HG03196 (cell line): ENCODE results near the gene LRRC4C.
A peak's percentile ranks its signal among the peaks of the same experiment; 100 is the strongest.

Source experiments
- ATAC-seq: cut with Tn5 transposase; IDR thresholded peaks from one replicate; pipeline ENCODE4 v1.9.1; 2021; ENCODE audit not compliant: unreplicated experiment

The LRRC4C gene

DNA sequence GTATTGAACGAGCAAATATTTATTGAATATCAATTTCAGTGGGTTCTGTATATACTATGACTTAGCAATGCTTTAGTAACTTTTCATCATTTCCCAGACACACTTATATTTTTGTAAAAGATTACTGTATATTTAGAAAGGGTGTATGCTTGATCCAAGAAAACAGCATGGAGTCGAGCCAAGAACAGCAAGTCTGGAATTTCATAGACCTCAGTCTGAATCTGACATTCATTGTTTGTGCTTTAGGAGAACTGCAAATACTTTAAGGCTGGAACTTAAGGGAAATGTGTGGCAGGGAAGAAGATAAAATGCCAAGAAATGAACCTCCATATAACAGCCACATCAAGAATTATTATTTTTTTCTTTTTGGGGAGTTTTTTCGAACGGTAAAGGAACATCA is 1156.8 kb downstream of the LRRC4C start:
- ATAC-seq: no peak

DNA sequence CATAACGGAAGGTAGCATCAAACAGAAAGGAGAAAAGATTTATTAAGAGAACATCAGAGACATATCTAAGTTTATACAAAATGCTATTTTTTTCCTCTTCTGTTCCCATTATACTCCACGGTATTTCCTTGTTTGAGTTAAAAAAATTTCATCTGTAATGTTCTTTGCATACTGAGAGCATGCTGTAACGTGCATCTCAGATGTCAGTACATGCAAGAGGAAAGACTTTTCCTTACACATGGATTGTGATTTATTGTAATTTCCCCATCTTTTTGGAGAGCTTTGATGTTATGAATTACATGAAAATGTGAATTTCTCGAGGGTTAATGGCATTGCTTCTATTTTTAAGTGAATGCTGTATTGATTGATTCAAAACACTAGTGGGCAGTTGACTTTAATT is 1164.0 kb downstream of the LRRC4C start:
- ATAC-seq: no peak

DNA sequence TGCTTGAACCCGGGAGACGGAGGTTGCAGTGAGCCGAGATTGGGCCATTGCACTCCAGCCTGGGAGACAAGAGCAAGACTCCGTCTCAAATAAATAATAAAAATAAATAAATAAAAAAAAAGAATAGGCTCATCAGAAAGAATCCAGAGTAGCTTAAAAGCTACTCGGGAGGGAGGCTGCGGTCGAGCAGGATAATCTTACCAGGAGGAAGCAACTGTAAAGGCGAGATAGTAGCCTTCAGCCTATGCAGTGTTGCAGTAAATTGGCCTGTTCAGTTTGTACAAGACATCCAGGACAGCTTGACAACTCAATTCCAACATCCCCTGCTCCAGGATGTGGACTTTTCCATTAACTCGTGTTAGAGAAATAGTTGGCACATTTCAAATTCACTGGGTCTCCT is 1164.7 kb downstream of the LRRC4C start:
- ATAC-seq: no peak

DNA sequence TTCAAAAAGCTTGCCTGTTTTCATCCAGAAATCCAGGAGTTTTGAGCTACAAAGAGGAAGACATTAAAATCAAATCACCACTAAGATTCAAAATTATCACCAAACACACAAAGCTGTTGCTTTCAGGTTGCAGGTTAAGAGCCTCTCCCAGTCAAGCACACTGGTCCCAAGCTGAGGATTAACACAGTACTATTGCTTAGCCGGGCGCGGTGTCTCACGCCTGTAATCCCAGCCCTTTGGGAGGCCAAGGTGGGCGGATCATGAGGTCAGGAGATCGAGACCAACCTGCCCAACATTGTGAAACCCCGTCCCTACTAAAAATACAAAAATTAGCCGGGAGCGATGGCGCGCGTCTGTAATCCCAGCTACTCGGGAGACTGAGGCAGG is 1165.1 kb downstream of the LRRC4C start:
- ATAC-seq: no peak

DNA sequence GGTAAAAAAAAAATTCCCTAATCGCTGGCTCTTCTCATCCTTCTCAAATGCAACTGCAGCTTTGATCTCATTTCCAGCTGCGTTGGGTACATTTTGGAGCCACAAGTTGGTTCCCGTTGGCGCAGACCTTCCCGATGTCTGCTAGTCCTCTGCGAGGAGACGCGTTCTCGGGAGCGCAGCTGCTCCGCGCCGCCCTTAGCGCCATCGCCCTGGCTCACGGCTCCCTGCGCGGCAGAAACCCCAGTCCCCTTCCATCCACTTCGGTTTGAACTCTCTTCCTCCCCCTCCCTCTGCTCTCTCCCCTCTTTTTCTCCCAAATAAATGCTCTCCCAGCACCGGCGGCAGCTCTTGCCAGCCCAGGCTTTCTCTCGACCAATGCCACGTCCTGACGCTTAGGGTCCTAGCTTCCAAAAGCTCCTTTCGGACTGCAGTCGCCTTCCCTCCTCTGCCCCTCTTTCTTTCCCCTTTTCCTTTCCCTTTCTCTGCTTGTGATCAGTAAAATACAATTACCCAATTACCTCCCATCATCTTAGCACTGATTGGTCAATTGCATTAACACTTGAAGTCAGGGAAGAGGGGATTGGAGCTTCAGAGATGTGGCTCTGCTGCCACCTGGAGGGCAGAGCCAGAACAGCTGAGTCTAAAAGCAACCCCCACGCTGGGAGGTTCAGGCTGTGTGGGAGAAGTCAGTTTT is 1165.7 kb downstream of the LRRC4C start:
- peak; percentile 93 for ATAC-seq

DNA sequence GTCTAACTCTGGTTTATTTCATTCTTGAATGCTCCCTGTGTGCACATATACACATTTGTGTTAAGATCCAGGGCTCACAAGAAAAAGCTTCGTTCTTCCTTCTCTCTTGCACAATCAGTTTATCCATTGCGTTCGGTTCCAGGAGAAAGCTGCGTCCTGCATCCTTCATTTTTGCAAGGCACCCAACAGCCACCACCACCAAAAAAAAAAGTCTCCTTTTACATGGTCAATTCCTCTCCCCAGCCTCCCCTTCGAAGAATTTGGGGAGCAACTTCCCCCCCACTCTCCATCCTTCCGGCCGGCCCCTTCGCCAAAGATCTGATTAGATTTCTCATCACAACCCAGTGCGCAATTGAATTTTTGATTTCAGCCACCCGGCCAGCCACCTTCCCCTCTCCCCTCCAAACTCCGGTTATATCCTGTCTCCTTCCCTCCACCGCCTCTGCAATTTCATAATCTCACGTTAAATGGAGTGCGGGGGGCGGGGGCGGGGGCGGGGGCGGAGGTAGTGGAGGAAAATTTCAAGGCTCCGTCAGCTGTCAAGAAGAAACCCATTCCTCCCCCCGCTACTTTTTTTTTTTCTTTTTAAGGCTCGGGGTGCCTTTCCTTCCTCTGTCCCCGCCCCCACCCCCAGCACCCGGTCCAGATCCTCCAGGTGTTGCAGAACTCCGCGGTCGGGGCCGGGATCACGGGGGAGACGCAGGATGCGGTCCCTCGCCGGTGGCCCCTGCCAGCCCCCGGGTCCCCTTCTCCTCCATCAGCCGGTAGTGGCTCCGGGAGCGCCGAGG is 1166.5 kb downstream of the LRRC4C start:
- no peak for ATAC-seq

DNA sequence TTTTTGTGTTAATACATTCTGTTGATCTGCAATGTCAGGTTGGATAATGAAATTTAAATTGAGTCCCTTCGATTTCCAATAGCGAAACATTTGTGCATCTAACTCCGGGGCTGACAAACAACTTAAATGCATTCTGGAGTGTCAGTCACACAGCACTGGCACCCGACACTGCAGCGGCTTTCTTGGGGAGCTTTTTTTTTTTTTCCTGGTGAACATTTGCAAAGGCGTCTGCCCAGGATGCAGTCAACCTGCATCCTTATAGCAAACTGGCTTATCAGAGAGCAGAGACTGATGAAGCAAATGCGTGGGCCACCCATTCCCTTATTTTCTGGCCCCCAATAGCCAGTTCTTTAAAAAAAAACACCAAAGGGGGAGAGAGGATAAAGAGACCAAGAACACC is 1167.7 kb downstream of the LRRC4C start:
- ATAC-seq: no peak

DNA sequence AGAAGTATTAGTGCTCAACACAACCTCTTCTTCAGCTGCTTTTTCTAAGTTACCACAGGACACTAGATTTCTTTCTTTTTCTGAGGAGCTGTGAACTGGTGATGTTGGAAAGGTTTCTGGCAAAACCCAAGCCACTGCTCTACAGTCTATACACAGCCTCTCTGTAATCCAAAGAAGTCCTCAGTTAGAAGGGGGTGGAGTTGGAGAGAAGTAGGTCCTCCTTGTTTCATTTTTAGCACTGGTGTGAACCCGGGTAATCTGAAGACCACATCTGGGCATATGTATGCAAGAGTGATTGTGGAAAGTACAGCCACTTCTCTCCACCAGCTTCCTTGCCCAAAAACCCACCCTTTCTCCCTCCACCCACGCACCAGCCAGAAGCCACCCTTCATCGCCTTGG is 1168.1 kb downstream of the LRRC4C start:
- ATAC-seq: no peak

DNA sequence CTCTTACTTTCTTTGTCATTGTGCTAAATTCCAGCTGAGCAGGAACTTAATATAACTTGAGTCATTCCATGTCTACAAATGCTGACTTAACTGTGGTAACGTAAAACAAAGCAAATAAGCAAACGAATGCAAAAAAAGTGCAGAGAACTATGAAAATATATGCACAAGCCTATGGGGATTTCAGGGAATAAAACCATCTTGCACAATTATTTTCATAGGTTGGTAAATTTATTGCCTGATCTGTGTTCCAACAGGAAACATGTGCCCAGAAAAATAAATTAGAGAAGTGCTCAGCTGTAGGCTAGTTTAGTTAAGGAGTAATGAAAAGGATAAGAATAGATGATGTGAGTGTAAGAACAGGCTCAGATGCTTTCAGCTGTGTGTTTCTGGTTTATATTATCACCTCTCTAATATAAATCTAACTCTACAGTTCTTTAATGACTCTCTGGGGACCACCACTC is 1169.3 kb downstream of the LRRC4C start:
- no peak for ATAC-seq

DNA sequence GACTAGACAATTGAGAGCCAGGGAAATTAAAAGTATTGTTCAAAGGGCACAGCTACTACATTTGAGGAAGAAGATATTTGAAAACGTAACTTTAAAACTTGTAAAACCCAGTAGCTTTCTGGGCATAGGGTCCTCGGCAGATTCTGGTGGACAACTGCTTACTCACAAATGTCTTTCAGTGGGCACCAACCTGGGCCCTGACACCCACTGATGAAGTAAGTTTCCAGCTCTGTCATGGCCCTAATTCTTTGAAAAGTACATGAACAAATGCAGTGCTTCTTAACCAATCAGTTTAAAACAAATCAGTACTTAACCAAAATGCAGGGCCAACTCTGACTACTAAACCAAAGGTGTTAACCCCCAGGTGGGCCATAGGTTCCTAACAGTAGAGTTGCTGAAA is 1170.1 kb downstream of the LRRC4C start:
- ATAC-seq: no peak

DNA sequence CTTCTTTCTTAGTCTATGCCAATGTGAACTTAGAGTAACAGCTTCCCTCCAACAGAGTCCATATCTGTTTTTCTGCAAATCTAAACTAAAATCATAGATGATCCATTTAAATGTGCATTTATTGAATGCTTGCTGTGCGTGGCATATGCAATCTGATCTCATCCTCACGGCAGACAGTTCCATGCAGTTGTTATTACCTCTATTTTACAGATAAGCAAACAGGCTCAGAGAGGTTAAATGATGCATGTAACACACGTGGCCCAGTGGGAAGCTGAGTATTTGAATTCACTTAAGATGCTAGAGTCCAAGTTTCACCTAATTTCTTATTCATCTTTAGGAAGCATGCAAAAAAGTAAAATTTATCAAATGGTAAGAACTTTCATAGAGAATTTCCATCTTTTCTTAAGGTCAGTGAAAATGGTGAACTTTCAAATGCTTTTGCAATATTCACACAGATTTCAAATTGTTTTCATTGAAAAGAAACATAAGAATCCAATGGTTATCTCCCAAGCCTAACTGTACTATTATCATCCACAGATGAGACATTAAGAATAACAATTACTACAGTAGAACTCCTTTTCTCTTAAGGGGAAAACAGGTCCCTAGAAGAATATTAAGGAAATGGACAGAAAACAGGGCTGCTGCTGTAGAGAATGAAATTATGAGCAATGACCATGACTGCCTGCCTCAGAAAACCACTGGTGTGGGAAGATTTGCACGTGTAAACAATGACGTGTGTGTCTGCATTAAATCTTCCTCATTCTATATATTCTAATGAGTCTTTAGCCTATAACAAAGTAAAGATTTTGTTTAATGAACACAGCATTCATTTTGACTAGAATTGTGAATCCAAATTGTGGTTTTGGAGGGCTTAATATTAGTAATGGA is 1171.3 kb downstream of the LRRC4C start:
- no peak for ATAC-seq

DNA sequence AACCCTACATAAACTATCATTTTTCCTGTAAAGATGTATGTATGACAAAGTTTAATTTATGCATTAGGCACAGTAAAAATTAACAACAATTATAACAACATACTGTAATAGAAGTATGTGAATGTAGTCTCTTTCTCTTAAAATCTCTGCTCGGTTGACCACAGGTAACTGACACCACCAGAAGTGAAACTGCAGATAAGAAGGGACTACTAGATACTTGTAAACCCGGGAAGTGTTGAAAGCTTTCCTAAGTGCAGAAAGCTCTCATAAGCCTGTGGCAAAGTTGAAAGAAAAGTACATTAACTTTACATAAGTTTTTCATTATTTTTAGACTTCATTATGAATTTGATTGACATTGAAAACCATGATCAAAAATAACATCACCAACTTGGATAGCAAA is 1173.3 kb downstream of the LRRC4C start:
- no peak for ATAC-seq

DNA sequence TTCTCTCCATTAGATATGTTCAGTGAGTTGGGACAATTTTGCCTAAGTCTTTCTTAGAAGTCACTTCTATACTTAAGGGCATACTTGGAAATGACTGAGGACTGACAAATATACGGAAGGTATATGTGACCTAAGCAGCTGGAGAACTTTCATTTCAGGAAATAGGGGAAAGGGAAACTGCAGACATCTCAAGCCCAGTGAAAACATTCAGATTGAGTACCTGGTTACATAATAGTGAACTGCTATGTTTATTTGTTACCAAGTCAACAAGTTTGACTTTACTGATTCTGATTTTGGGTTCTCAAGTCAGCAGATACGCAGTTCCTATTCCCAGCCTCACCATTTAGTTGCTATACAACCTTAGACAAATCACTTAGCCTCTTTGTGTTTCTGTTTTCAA is 1173.9 kb downstream of the LRRC4C start:
- no peak for ATAC-seq

DNA sequence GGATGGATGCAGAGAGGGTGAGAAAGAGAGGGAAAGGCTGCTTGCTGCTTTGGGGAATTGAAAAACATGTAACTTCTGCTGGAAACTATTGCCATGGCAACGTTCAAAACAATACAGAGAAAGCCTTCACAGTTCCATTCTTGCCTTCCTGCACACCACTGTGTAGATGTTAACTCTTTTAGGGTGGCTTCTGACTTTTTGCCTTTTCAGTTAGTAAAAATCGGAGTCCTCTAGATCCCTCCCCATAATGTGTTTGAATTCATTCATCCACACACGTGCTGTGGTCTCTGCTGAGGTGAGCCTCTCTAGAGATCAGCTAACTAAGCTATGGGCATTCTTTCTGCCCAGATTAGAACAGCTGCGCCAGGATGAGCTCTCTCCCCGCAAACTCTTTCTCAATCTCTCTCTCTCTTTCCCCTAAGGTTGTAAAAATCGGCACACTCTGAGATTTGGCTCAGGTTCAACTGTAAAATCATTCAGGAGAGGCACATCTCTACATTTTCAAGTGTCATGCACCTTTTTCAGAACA is 1178.3 kb downstream of the LRRC4C start:
- ATAC-seq: no peak

DNA sequence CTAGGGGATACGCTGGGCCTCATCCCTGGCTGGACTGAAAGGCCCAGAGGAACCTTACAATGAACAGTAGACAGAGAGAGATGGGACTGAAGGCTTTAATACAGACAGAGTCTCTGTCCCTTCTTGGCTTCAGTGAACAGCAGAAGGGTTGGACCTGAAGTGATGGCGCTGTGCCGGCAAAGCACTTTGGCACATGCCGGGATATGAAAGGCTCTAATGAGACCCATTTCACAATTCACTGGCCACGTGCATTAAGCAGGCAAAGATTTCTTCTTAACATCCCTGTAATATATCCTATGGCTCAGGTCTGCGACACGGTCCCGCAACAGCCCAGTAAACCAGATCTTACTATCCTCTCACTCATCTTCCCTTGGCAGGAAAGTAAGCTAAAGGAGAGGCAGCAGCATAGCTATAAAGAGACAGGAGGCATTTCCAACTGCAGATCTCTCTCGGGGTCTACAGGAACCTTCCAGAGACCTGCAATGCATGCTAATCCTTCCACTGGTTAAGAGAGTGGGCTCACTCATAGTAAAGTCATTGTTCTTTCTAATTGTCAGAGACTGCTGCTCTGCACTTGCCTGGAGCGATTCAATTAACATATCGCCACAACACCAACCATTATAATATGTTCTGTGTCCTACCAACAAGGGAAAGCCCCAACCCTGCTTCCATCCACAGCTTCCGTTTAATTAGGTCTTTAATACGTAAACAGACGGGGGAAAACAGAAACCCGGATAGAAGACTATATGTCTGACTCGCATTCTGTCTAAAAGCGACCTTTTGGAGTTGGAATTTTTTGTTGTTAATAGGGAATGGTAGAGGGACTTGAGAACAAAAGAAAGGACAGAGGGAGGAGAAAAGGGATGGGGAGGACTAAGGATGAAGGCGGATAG is 1179.0 kb downstream of the LRRC4C start:
- no peak for ATAC-seq

DNA sequence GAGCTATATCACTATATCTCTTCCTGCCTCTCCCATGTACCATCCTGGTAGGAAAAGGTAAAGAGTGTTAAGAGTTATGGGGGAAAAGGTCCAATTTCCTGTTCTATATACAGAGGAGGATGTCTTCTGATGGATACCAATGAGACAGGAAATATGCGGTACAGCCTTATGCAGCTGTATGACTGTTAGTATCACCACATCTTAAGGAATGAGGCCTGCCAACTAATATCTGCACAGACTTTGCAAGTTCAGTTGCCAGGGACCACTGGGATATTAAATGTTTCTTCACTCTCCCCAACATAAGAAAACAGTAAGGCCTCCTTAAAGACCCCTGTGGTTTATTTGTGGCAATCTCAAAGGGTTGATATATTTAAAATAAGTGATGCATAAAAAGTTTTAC is 1182.5 kb downstream of the LRRC4C start:
- ATAC-seq: no peak

DNA sequence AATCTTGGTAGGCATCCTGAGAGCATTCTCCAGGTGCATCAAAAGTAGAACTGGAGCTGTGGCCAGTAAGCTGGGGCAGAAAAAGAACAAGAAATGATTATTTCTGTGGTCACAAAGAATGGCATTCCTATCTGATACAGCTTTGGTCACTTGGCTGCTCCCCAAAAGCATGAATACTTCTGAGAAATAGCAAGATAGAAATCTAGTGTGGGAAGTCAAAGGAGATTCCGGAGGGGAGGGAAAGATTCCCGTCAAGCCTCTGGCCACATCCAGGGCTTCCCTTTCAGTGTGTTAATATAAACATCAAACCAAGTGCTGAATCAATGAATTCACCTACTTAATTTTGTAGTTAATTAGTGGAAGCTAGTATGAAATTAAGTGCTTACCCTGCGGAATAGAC is 1185.4 kb downstream of the LRRC4C start:
- no peak for ATAC-seq

DNA sequence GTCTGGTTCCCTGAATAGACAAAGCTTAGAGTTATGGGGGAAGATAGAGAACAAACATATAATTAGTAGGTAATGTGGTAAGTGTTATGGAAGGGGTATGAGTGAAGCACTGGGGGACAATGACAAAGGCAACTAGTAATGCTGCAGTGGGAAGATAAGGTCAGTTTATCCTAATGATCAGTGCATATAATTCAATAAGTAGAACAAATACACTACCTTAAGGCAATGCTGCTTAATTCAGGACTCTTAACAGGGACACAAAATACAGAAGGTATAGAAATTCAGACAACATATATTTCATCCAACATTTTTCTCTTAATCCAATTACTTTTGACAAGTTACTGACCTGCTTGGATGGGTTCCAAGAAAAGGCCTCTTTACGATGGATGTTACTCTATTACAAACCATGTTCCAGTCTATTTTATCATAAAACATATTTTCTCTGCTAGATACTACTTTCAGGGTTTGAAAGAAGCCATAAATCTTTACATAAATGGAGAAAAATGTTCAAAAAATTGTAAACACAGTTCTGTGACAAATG is 1186.2 kb downstream of the LRRC4C start:
- ATAC-seq: no peak

DNA sequence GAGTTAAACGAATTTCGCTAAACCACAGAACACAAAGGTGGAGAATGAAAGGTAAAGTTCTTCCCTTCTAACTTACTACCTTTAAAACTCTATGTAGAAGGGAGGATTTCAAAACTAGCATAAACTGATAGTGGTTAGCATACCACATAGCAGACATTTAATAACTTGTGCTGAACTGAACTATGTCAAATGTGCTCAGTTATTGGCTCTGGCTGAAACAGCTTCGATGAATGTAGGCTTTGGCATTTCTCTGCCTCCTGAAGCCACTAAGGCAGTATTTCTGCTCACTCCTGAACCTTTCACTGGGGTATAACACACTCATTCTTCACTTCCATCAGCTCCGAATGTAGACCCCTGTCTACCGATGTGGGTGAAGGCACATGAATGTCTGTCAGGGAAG is 1188.1 kb downstream of the LRRC4C start:
- ATAC-seq: no peak

DNA sequence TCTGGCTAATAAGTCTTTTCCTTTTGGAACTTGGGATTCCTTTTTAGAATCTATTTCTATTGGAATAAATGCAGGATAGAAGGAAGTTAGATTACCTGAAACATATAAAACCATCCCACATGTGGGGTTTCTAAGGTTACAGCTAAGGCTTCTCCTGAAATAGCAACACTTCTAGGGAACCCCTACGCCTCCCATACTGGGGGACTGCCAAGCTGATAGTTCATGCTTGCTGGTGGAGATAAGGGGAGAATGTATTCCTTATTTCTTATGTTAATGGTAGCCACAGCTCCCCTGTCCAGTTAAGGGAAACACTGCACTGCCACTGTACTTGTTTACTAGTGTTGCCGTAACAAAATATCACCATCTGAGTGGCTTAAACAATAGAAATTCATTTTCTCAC is 1189.6 kb downstream of the LRRC4C start:
- ATAC-seq: no peak
